Measurements from ENCODE around the gene ASAH2. TPM values are rescaled to one million over a fixed set of nuclear protein-coding genes. Genes with fewer than 3 reads are reported as not detected.

ASAH2 gene
- total and polyA plus RNA-seq, 2 of the 13 experiments (the other 11 are each of a cell fraction or from before 2014, with no cell fraction given): 16.0 to 17.9 TPM

DNA sequence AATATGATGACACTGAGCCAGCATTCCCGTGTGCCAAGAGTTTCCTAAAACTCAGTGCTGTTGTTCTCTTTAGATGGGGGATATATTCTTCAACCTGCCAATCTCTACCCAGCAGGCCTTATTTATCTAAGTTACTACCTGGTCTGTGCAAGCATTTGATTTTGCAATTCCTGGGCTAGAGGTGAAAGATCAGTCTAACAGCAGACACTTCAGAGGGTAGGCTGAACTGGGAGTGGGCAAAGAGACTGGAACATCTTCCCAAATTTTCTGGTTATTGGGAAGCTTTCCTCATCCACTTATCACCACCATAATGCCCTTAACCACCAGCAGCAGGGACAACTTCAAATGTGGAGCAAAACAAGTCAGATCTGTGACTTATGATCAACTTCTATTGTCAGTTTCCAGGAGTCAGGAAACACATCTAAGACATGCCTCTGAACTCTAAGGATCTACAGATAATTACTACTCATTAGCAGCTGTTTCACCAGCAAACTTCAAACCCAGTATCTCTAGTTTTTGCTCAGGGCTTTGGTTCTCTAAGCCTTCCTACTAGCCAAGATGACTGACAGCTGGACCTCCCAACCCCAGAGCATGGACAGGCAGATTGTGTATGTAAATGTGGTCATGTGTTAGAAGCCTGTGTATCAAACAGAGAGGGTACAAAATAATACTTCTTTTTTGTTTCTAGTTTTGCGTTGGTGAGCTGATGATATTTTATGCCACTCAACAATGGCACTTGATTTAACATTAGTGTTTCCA, 1.0 kb downstream of the ASAH2 start (continued):
- TF ChIP-seq, protein P1, sequence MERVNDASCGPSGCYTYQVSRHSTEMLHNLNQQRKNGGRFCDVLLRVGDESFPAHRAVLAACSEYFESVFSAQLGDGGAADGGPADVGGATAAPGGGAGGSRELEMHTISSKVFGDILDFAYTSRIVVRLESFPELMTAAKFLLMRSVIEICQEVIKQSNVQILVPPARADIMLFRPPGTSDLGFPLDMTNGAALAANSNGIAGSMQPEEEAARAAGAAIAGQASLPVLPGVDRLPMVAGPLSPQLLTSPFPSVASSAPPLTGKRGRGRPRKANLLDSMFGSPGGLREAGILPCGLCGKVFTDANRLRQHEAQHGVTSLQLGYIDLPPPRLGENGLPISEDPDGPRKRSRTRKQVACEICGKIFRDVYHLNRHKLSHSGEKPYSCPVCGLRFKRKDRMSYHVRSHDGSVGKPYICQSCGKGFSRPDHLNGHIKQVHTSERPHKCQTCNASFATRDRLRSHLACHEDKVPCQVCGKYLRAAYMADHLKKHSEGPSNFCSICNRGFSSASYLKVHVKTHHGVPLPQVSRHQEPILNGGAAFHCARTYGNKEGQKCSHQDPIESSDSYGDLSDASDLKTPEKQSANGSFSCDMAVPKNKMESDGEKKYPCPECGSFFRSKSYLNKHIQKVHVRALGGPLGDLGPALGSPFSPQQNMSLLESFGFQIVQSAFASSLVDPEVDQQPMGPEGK (CRISPR knock-in tag; IDR thresholded peaks at IDR 0.05): peak; percentile 24; the same call in 1 of the 2 replicates
- TF ChIP-seq SKI (IDR thresholded peaks at IDR 0.05; ENCODE audit: partially characterized antibody): no peak
- TF ChIP-seq ARHGAP35 (CRISPR knock-in tag; IDR thresholded peaks at IDR 0.05; ENCODE audit: borderline replicate concordance): no peak
- no peak for TF ChIP-seq GTF2F1 (IDR thresholded peaks at IDR 0.05; ENCODE audit: low read length)
- no peak for TF ChIP-seq SOX13 (IDR thresholded peaks at IDR 0.05)
- peak in 1 of 2 experiments; percentile 85; a peak in 2 of 4 replicates for TF ChIP-seq SOX13 (CRISPR knock-in tag; conservative IDR thresholded peaks at IDR 0.05 in 1 of 2, IDR thresholded peaks at IDR 0.05 in 1 of 2)
- TF ChIP-seq PLRG1 (conservative IDR thresholded peaks at IDR 0.05): no peak
- TF ChIP-seq, protein P2, sequence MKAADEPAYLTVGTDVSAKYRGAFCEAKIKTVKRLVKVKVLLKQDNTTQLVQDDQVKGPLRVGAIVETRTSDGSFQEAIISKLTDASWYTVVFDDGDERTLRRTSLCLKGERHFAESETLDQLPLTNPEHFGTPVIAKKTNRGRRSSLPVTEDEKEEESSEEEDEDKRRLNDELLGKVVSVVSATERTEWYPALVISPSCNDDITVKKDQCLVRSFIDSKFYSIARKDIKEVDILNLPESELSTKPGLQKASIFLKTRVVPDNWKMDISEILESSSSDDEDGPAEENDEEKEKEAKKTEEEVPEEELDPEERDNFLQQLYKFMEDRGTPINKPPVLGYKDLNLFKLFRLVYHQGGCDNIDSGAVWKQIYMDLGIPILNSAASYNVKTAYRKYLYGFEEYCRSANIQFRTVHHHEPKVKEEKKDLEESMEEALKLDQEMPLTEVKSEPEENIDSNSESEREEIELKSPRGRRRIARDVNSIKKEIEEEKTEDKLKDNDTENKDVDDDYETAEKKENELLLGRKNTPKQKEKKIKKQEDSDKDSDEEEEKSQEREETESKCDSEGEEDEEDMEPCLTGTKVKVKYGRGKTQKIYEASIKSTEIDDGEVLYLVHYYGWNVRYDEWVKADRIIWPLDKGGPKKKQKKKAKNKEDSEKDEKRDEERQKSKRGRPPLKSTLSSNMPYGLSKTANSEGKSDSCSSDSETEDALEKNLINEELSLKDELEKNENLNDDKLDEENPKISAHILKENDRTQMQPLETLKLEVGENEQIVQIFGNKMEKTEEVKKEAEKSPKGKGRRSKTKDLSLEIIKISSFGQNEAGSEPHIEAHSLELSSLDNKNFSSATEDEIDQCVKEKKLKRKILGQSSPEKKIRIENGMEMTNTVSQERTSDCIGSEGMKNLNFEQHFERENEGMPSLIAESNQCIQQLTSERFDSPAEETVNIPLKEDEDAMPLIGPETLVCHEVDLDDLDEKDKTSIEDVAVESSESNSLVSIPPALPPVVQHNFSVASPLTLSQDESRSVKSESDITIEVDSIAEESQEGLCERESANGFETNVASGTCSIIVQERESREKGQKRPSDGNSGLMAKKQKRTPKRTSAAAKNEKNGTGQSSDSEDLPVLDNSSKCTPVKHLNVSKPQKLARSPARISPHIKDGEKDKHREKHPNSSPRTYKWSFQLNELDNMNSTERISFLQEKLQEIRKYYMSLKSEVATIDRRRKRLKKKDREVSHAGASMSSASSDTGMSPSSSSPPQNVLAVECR (CRISPR knock-in tag; IDR thresholded peaks at IDR 0.05; ENCODE audit: borderline replicate concordance): peak; percentile 37; the same call in 1 of the 2 replicates
- TF ChIP-seq, protein P3, sequence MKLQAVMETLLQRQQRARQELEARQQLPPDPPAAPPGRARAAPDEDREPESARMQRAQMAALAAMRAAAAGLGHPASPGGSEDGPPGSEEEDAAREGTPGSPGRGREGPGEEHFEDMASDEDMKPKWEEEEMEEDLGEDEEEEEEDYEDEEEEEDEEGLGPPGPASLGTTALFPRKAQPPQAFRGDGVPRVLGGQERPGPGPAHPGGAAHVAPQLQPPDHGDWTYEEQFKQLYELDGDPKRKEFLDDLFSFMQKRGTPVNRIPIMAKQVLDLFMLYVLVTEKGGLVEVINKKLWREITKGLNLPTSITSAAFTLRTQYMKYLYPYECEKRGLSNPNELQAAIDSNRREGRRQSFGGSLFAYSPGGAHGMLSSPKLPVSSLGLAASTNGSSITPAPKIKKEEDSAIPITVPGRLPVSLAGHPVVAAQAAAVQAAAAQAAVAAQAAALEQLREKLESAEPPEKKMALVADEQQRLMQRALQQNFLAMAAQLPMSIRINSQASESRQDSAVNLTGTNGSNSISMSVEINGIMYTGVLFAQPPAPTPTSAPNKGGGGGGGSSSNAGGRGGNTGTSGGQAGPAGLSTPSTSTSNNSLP (IDR thresholded peaks at IDR 0.05; ENCODE audit: low read depth, low read length): no peak
- TF ChIP-seq ZNF343 (CRISPR knock-in tag; IDR thresholded peaks at IDR 0.05): no peak
- TF ChIP-seq ZIK1 (CRISPR knock-in tag; IDR thresholded peaks at IDR 0.05; ENCODE audit: borderline replicate concordance, low read depth): no peak
- TF ChIP-seq, protein P4, sequence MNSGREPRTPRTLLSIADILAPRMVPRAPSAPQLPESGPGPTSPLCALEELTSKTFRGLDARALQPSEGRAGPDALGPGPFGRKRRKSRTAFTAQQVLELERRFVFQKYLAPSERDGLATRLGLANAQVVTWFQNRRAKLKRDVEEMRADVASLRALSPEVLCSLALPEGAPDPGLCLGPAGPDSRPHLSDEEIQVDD (CRISPR knock-in tag; IDR thresholded peaks at IDR 0.05; ENCODE audit: borderline replicate concordance): no peak
- no peak for TF ChIP-seq ZNF205 (CRISPR knock-in tag; IDR thresholded peaks at IDR 0.05)
- no peak for TF ChIP-seq ZNF337 (CRISPR knock-in tag; IDR thresholded peaks at IDR 0.05; ENCODE audit: borderline replicate concordance, low read depth)
- 0 out of 2 replicates have a peak, but pooled peaks have one; percentile 61 for TF ChIP-seq MED1 (CRISPR knock-in tag; IDR thresholded peaks at IDR 0.05)
- TF ChIP-seq ZNF317 (CRISPR knock-in tag; IDR thresholded peaks at IDR 0.05): peak; percentile 94
- TF ChIP-seq MXI1 (IDR thresholded peaks at IDR 0.05; ENCODE audit: borderline replicate concordance, low read depth, low read length): no peak
- no peak for TF ChIP-seq KAT2B (IDR thresholded peaks at IDR 0.05; ENCODE audit: borderline replicate concordance, low read depth, low read length)
- no peak for TF ChIP-seq GZF1 (CRISPR knock-in tag; IDR thresholded peaks at IDR 0.05)
- TF ChIP-seq, protein P5, sequence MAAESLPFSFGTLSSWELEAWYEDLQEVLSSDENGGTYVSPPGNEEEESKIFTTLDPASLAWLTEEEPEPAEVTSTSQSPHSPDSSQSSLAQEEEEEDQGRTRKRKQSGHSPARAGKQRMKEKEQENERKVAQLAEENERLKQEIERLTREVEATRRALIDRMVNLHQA (CRISPR knock-in tag; IDR thresholded peaks at IDR 0.05): no peak
- TF ChIP-seq BRCA1 (CRISPR knock-in tag; IDR thresholded peaks at IDR 0.05): no peak
- no peak for TF ChIP-seq CCDC6 (CRISPR knock-in tag; IDR thresholded peaks at IDR 0.05)

Data from HepG2 (cell line).